ENCODE data around the gene WDFY4. TPM values are rescaled to one million over a fixed set of nuclear protein-coding genes. Genes with fewer than 3 reads are reported as not detected.

Gene WDFY4
- total RNA-seq, 1 experiment from 2014 or later = 0.22 TPM

- CTCF ChIA-PET = no interaction called here
- H3K4me2 ChIP-seq (ENCODE audit: low read length) = no peak overlapping the region
- no peaks in the 10 kb centered on the region for H3K79me2 ChIP-seq (ENCODE audit: insufficient read depth, low read length)
- no peak overlapping the region for H3K4me3 ChIP-seq (replicated peaks in 1 of 2; ENCODE audit: low read depth in 1 of 2, low read length in 2 of 2)
- DNase-seq (ENCODE audit: low read depth, low spot score) (no peak), ATAC-seq (no peak)
- POLR2A ChIA-PET = no interaction called here
- intact Hi-C loops (cut with micrococcal nuclease) = no loop called here
- no peak overlapping the region for H2AFZ ChIP-seq (ENCODE audit: low read depth, low read length, poor library complexity, severe bottlenecking)
- no peaks in the 10 kb centered on the region for H4K20me1 ChIP-seq (ENCODE audit: insufficient read depth)
- H3K9ac ChIP-seq (ENCODE audit: low read length) = no peak overlapping the region
- no peaks in the 10 kb centered on the region for H3K9me3 ChIP-seq (ENCODE audit: control insufficient read depth in 1 of 2, insufficient read depth in 1 of 2, low read depth in 1 of 2, low read length in 2 of 2)
- H3K4me1 ChIP-seq (ENCODE audit: control insufficient read depth in 1 of 2, insufficient read depth in 2 of 2, low read length in 2 of 2) = no peaks in the 10 kb centered on the region
- H3K36me3 ChIP-seq (ENCODE audit: control insufficient read depth in 1 of 2, insufficient read depth in 2 of 2, low read length in 2 of 2) = no peaks in the 10 kb centered on the region
- no TSS peak for BruUV-seq (replicated peaks)
- no peak for TF ChIP-seq ATF3 (IDR thresholded peaks at IDR 0.05)
- no peak for TF ChIP-seq SP1 (IDR thresholded peaks at IDR 0.05; ENCODE audit: low read depth)
- no peak for TF ChIP-seq CEBPB (IDR thresholded peaks at IDR 0.05; ENCODE audit: low read depth)
- TF ChIP-seq SIN3A (IDR thresholded peaks at IDR 0.05; ENCODE audit: low read depth) = no peak
- no peak for TF ChIP-seq REST (IDR thresholded peaks at IDR 0.05; ENCODE audit: low read depth)
- TF ChIP-seq ZFX (IDR thresholded peaks at IDR 0.05) = no peak
- no peak overlapping the region for H3K27ac ChIP-seq (ENCODE audit: low read depth, low read length)
- peaks cover 19% of the 10 kb centered on the region; the same call in 1 of the 2 replicates for H3K27me3 ChIP-seq (ENCODE audit: insufficient read depth, low read length)
- H3K9me2 ChIP-seq (ENCODE audit: insufficient read depth) = no peaks in the 10 kb centered on the region
- RAD21 ChIA-PET (ENCODE audit: low non-redundant PET in 1 of 2, low total read pairs in 2 of 2, uncharacterized antibody in 2 of 2, unreplicated experiment in 2 of 2) = no interaction called here
Observed at GRCh38 chr10:48973065-48973464, 288.4 kb downstream of the WDFY4 start.
